ENCODE results near the gene CLIP1.

- TF ChIP-seq POLR2AphosphoS5 (IDR thresholded peaks at IDR 0.05; ENCODE audit: insufficient read depth in 1 of 2, low read depth in 1 of 2) = no peak
- TF ChIP-seq, protein P1, sequence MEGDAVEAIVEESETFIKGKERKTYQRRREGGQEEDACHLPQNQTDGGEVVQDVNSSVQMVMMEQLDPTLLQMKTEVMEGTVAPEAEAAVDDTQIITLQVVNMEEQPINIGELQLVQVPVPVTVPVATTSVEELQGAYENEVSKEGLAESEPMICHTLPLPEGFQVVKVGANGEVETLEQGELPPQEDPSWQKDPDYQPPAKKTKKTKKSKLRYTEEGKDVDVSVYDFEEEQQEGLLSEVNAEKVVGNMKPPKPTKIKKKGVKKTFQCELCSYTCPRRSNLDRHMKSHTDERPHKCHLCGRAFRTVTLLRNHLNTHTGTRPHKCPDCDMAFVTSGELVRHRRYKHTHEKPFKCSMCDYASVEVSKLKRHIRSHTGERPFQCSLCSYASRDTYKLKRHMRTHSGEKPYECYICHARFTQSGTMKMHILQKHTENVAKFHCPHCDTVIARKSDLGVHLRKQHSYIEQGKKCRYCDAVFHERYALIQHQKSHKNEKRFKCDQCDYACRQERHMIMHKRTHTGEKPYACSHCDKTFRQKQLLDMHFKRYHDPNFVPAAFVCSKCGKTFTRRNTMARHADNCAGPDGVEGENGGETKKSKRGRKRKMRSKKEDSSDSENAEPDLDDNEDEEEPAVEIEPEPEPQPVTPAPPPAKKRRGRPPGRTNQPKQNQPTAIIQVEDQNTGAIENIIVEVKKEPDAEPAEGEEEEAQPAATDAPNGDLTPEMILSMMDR (IDR thresholded peaks at IDR 0.05) = no peak
Observed at GRCh38 chr12:122457627-122458026, 35.2 kb upstream of the CLIP1 start.

Measured in vagina (tissue), 2 donors.